ENCODE results near the gene LRIG1.

LRIG1 gene

GRCh38 chr3:66470285-66470684 lies 30.5 kb downstream of the LRIG1 start:
- no peak overlapping the region for H3K4me3 ChIP-seq (ENCODE audit: low read depth, low read length)
- TF ChIP-seq CTCF (IDR thresholded peaks at IDR 0.05; ENCODE audit: borderline replicate concordance, insufficient read depth, low read depth, low read length), result no peak

GRCh38 chr3:66469220-66469640 lies 31.6 kb downstream of the LRIG1 start:
- H3K4me3 ChIP-seq (ENCODE audit: low read depth, low read length), result no peak overlapping the region
- no peak for TF ChIP-seq CTCF (IDR thresholded peaks at IDR 0.05; ENCODE audit: borderline replicate concordance, insufficient read depth, low read depth, low read length)

DNA sequence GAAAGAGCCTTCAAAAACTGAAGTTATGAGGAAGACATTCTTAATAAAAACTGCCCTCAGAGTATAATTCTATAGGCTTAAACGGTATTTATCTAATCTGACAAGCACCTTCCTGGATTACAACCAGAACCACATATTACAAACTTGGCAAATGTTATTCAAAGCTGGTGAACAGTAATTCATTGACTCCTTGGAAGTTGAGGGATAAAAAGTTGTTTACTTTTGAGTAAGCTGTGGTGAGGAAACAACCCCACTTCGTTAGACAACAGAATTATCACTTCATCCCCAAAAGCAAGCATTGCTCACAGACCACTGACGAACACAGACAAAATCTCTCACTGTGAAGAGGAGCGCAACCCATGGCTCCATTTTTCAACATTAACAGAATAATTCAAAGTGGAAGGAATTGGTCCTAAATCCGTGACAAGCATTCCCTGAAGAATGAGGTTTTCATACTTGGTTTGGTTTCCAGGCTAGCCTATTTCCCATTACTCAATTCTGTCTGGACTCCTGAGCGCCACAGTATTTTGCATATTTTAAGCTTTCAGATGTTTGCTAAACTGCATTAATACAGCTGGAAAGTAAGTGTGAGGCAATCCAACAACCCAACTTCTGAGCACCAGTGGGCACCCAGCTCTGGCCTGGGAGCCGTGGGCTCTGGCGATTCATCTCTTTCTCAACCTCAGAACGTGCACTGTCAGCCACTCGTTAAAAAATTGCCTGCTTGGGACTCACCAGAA lies 32.7 kb downstream of the LRIG1 start:
- no peak for TF ChIP-seq CTCF (IDR thresholded peaks at IDR 0.05; ENCODE audit: borderline replicate concordance, insufficient read depth, low read depth, low read length)

GRCh38 chr3:66466606-66467270 lies 34.1 kb downstream of the LRIG1 start:
- TF ChIP-seq CTCF (IDR thresholded peaks at IDR 0.05; ENCODE audit: borderline replicate concordance, insufficient read depth, low read depth, low read length), result no peak
- no peak overlapping the region for H3K4me3 ChIP-seq (ENCODE audit: low read depth, low read length)

More for the DNA sequence above, 32.7 kb downstream of the LRIG1 start:
- H3K4me3 ChIP-seq (ENCODE audit: low read depth, low read length), result peak overlapping the region; percentile 18

- H3K4me3 ChIP-seq (ENCODE audit: low read depth, low read length), result no peak overlapping the region
- no peak for TF ChIP-seq CTCF (IDR thresholded peaks at IDR 0.05; ENCODE audit: borderline replicate concordance, insufficient read depth, low read depth, low read length)
Measured at GRCh38 chr3:66465587-66465986, 35.2 kb downstream of the LRIG1 start.

GRCh38 chr3:66465034-66465433 lies 35.8 kb downstream of the LRIG1 start:
- H3K4me3 ChIP-seq (ENCODE audit: low read depth, low read length), result no peak overlapping the region
- no peak for TF ChIP-seq CTCF (IDR thresholded peaks at IDR 0.05; ENCODE audit: borderline replicate concordance, insufficient read depth, low read depth, low read length)

GRCh38 chr3:66464512-66464894 lies 36.3 kb downstream of the LRIG1 start:
- no peak for TF ChIP-seq CTCF (IDR thresholded peaks at IDR 0.05; ENCODE audit: borderline replicate concordance, insufficient read depth, low read depth, low read length)
- H3K4me3 ChIP-seq (ENCODE audit: low read depth, low read length), result no peak overlapping the region

Measured in GM12875 (cell line).